Measurements from ENCODE around the gene DLX2.

- TF ChIP-seq CTCF (conservative IDR thresholded peaks at IDR 0.05; ENCODE audit: low read length) (no peak), EZH2phosphoT487 (IDR thresholded peaks at IDR 0.05; ENCODE audit: borderline replicate concordance) (no peak)
Observed at GRCh38 chr2:172062402-172063004, 40.2 kb downstream of the DLX2 start.

Data from Loucy (cell line).